ENCODE data around the gene SUZ12.
"Not testable (repeated sequence)": the region's sequence is repeated elsewhere in the genome, so short reads cannot be mapped to it uniquely, and the experiment has no call there.

Gene SUZ12

GRCh38 chr17:31951953-31952352 lies 15.1 kb downstream of the SUZ12 start:
- DNase-seq (ENCODE audit: low spot score): not testable (repeated sequence)

GRCh38 chr17:31964131-31964530 lies 27.3 kb downstream of the SUZ12 start:
- DNase-seq (ENCODE audit: low spot score): not testable (repeated sequence)

GRCh38 chr17:31967648-31968047 lies 30.8 kb downstream of the SUZ12 start:
- no peak for DNase-seq (ENCODE audit: low spot score)

GRCh38 chr17:31970416-31970815 lies 33.6 kb downstream of the SUZ12 start:
- not testable (repeated sequence) for DNase-seq (ENCODE audit: low spot score)

- DNase-seq (ENCODE audit: low spot score): not testable (repeated sequence)
Measured at GRCh38 chr17:31974269-31975071, 37.7 kb downstream of the SUZ12 start.

- not testable (repeated sequence) for DNase-seq (ENCODE audit: low spot score)
Measured at GRCh38 chr17:31975391-31975790, 38.6 kb downstream of the SUZ12 start.

GRCh38 chr17:31991821-31992220 lies 55.0 kb downstream of the SUZ12 start:
- not testable (repeated sequence) for DNase-seq (ENCODE audit: low spot score)

GRCh38 chr17:31997005-31997404 lies 60.2 kb downstream of the SUZ12 start:
- DNase-seq (ENCODE audit: low spot score): no peak

GRCh38 chr17:32006957-32007462 lies 70.2 kb downstream of the SUZ12 start, which contains the start of gene LRRC37B:
TSS of gene LRRC37B (plus strand) at chr17:32007383. CDS start at chr17:32021393, 14,010 bp downstream.
- DNase-seq (ENCODE audit: low spot score): peak; percentile 85

- peak; percentile 57 for DNase-seq (ENCODE audit: low spot score)
Measured at GRCh38 chr17:32007463-32008298, 70.9 kb downstream of the SUZ12 start.

GRCh38 chr17:32009262-32009542 lies 72.4 kb downstream of the SUZ12 start:
- DNase-seq (ENCODE audit: low spot score): no peak

- DNase-seq (ENCODE audit: low spot score): no peak
Measured at GRCh38 chr17:32010114-32010513, 73.3 kb downstream of the SUZ12 start.

- DNase-seq (ENCODE audit: low spot score): no peak
Measured at GRCh38 chr17:32015245-32016013, 78.6 kb downstream of the SUZ12 start.

GRCh38 chr17:32016231-32016630 lies 79.4 kb downstream of the SUZ12 start:
- no peak for DNase-seq (ENCODE audit: low spot score)

GRCh38 chr17:32019228-32019627 lies 82.4 kb downstream of the SUZ12 start:
- DNase-seq (ENCODE audit: low spot score): no peak

- DNase-seq (ENCODE audit: low spot score): no peak
Measured at GRCh38 chr17:32020943-32021614, 84.3 kb downstream of the SUZ12 start.

GRCh38 chr17:32021615-32021955 lies 84.8 kb downstream of the SUZ12 start:
- DNase-seq (ENCODE audit: low spot score): no peak

GRCh38 chr17:32022554-32022953 lies 85.7 kb downstream of the SUZ12 start:
- not testable (repeated sequence) for DNase-seq (ENCODE audit: low spot score)

GRCh38 chr17:32027271-32027670 lies 90.5 kb downstream of the SUZ12 start:
- not testable (repeated sequence) for DNase-seq (ENCODE audit: low spot score)

GRCh38 chr17:32033223-32033622 lies 96.4 kb downstream of the SUZ12 start:
- no peak for DNase-seq (ENCODE audit: low spot score)

- not testable (repeated sequence) for DNase-seq (ENCODE audit: low spot score)
Measured at GRCh38 chr17:32033812-32034211, 97.0 kb downstream of the SUZ12 start.

- not testable (repeated sequence) for DNase-seq (ENCODE audit: low spot score)
Measured at GRCh38 chr17:32040246-32040645, 103.4 kb downstream of the SUZ12 start.
